Ovary (tissue), 9 donors: ENCODE results near the gene FAM110A. TPM values are rescaled to one million over a fixed set of nuclear protein-coding genes. Genes with fewer than 3 reads are reported as not detected.
"Not testable (repeated sequence)": the region's sequence is repeated elsewhere in the genome, so short reads cannot be mapped to it uniquely, and the experiment has no call there.

Experiments used
- DNase-seq, 5 donors: peaks; one replicate each; pipeline ENCODE4 v3.0.0-alpha.2; 2019 to 2020
- H3K27ac ChIP-seq, 2 donors: fragments of 200-600 bp; one replicate each; pipeline versions ENCODE4 v1.5.1 to v1.8.0; 2019 to 2022
- H3K27me3 ChIP-seq: fragments of 200-600 bp; one replicate; pipeline ENCODE4 v1.8.0; 2022
- H3K36me3 ChIP-seq: fragments of 200-600 bp; sonication (generic); one replicate; pipeline ENCODE4 v1.5.1; 2019
- H3K4me1 ChIP-seq: one replicate; pipeline ENCODE4 v1.8.1; 2013; ENCODE audit warnings: mild to moderate bottlenecking, moderate library complexity; ENCODE audit not compliant: insufficient read depth
- H3K4me3 ChIP-seq: fragments of 200-600 bp; sonication (generic); one replicate; pipeline ENCODE4 v1.5.1; 2017
- H3K9me3 ChIP-seq, 2 donors: fragments of 200-600 bp in 1 of 2; sonication (generic) in 1 of 2; one replicate each; pipeline versions ENCODE4 v1.5.1 to v1.8.1; 2013 to 2019; ENCODE audit warnings: mild to moderate bottlenecking in 1 of 2, moderate library complexity in 1 of 2
- EP300 ChIP-seq: sonication (generic); formaldehyde crosslinking; IDR thresholded peaks from one replicate; pipeline ENCODE4 v1.6.1; 2017; ENCODE audit warnings: antibody characterized with exemption
- POLR2A ChIP-seq: fragments of 450-650 bp; IDR thresholded peaks from one replicate; pipeline ENCODE4 v1.6.1; 2017; ENCODE audit warnings: antibody characterized with exemption, mild to moderate bottlenecking, moderate library complexity
- WGBS, 3 donors: extraction: QIAGEN DNeasy Blood & Tissue Kit in 1 of 3; methylation state at CpG; one replicate each; pipeline versions ENCODE4 v1.1.5 to v1.1.7; 2013 to 2017; 5-methylcytosine and 5-hydroxymethylcytosine counted together
- intact Hi-C, 4 donors: fragments of 100-400 bp; cut with DNase I; formaldehyde crosslinking; loops; one replicate each; pipeline versions ENCODE4 v1.11.0 to v1.15.1; 2022 to 2023
- polyA plus RNA-seq, 2 donors: library from polyadenylated mRNA; stranded (reverse); fragments of 200-250 nt in 1 of 2; fragments of 350-450 nt in 1 of 2; fragmentation: Illumina TruSeq in 1 of 2; extraction: RNeasy Lipid Tissue Mini Kit (QIAGEN cat#74804) in 1 of 2; gene quantifications; one replicate each; pipeline ENCODE4 v1.2.3, GENCODE V29; 2013 to 2014
- total RNA-seq, 7 donors: library from RNA; depleted of rRNA in 2 of 7; stranded (reverse); fragments of >200 nt in 2 of 7; fragmentation: NEBNext Ultra II Directional in 3 of 7; extraction: Animal tissue kit (Norgen Biotek cat#: 25700) in 3 of 7; gene quantifications; one replicate each; pipeline versions ENCODE4 v1.1.0 to v1.2.4, GENCODE V29; 2016 to 2023
- TF ChIP-seq, protein P1 (sequence below), 3 donors: fragments of 450-650 bp in 2 of 3; fragments of 200-600 bp in 1 of 3; IDR thresholded peaks; one replicate each; pipeline versions ENCODE4 v1.5.1 to v1.8.0; 2016 to 2022; ENCODE audit warnings: antibody characterized with exemption in 3 of 3, mild to moderate bottlenecking in 1 of 3
- donor health status: DM: no; HTN: no; CAD: no; lungs with moderate emphysema.
- donor health status: DM: no; HTN: no; CAD: no.
- donor health status: Bipolar disorder and iron deficiency.
- donor health status: DM: yes; HTN: yes; CAD: no.
- donor health status: DM: no; HTN: no; CAD: no.
- donor health status: DM: yes; HTN: yes; CAD: no.

Gene FAM110A
- total and polyA plus RNA-seq, 9 donors: 2.1 to 6.6 (median 2.9) TPM

DNA sequence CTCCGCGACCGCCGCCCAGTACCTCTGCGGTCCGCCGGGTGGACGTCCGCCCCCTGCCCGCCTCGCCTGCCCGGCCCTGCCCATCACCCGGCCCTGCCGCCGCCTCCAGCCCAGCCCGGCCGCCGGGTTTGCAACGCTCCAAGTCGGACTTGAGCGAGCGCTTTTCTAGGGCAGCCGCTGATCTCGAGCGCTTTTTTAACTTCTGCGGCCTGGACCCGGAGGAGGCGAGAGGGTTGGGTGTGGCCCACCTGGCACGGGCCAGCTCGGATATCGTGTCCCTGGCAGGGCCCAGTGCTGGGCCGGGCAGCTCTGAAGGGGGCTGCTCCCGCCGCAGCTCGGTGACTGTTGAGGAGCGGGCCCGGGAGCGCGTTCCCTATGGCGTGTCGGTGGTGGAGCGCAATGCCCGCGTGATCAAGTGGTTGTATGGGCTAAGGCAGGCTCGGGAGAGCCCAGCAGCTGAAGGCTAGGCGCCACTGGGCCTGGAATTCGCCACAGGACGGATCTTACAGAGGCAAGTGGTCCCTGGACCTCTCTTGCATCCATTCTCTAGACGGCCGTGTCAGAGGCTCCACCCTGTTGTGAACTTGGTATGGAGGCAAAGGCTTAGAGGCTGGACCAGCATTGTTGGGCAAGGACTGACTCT, 11.8 kb downstream of the FAM110A start:
- no peaks in the 10 kb centered on the region for H3K27me3 ChIP-seq
- TF ChIP-seq EP300: no peak
- no peak for TF ChIP-seq POLR2A
- H3K4me3 ChIP-seq: no peak overlapping the region
- intact Hi-C loops: no loop called here
- H3K27ac ChIP-seq: no peak overlapping the region
- H3K9me3 ChIP-seq: no peaks in the 10 kb centered on the region
- no peak for DNase-seq
- 70 to 78% (median 71%) methylated on average over 32 to 50 of the region's 50 CpGs for WGBS, 3 donors
- H3K36me3 ChIP-seq: no peaks in the 10 kb centered on the region
- peaks cover 5% of the 10 kb centered on the region for H3K4me1 ChIP-seq

DNA sequence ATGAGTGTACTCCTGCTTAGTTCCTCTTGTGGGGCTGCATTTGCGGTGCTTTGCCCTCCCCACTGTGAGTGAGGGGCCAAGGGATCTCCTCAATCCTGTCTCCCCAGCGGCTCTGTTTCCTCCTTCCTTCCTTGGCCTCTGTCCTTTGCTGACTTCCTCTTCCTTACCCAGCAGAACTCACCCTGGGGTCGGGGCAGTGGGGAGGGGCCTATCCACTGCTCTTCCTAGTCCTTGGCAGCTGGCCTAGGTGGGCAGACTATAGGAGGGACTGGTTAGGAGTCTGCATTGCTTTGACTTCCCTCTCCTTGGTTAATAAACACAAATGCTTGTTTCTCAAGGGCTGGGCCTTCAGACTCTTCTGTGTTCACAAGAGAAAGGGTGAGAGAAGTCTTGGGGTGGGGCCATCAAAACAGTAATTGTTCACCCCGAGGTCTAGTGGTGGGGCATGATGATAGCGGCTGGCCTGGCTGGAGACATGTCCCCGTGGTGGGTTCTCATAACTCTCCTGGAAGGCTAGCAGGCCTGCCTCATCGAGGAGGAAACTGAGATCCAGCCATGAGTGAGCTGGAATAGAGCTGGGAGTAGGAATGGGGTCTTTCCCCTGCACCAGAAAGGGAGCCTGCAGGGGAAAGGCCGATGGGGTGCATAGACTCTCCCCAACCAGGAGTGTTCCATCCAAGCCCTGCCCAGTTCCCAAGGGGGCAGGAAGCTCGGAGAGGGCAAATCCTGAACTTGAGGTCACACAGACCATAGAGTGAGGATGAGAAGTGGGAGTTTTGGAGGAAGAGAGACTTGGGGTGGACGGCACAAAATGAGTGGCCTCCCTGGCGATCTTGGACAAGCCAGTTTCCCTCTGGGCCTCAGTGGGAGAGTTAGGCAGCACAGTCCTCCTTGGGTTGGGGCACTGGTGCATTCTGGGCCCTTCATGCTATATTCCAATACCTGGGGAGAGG, 12.7 kb downstream of the FAM110A start:
- Histone ChIP-seq H3K27me3 (no peaks in the 10 kb centered on the region), H3K27ac (no peak overlapping the region), H3K4me3 (no peak overlapping the region), H3K4me1 (peaks cover 4% of the 10 kb centered on the region), H3K9me3 (no peaks in the 10 kb centered on the region), H3K36me3 (no peaks in the 10 kb centered on the region)
- TF ChIP-seq, protein P1, sequence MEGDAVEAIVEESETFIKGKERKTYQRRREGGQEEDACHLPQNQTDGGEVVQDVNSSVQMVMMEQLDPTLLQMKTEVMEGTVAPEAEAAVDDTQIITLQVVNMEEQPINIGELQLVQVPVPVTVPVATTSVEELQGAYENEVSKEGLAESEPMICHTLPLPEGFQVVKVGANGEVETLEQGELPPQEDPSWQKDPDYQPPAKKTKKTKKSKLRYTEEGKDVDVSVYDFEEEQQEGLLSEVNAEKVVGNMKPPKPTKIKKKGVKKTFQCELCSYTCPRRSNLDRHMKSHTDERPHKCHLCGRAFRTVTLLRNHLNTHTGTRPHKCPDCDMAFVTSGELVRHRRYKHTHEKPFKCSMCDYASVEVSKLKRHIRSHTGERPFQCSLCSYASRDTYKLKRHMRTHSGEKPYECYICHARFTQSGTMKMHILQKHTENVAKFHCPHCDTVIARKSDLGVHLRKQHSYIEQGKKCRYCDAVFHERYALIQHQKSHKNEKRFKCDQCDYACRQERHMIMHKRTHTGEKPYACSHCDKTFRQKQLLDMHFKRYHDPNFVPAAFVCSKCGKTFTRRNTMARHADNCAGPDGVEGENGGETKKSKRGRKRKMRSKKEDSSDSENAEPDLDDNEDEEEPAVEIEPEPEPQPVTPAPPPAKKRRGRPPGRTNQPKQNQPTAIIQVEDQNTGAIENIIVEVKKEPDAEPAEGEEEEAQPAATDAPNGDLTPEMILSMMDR (IDR thresholded peaks at IDR 0.05): no peak
- no peak for TF ChIP-seq EP300
- no peak for TF ChIP-seq POLR2A
- intact Hi-C loops: no loop called here
- WGBS, 3 donors: 77 to 80% (median 79%) methylated on average over 11 of the region's 11 CpGs
- DNase-seq: no peak

DNA sequence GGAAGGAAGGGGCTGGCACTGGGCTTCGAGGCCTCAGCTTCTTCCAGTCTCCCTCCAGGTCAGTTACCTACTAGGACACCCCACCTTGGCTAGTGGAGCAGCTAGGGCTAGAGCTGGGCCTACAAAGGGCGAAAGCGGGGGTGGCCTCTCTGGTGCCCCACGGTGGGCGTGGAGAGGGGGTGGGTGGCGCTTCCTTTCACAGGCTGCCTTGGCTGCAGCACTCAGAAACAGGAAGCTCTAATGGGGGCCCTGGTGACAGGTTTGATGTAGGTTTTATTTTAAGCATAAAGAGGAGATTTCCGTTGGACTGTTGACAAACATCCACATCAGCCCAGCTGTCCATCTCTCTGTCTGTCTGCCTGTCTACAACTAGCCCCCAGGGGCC, 13.4 kb downstream of the FAM110A start:
- H3K4me3 ChIP-seq: no peak overlapping the region
- no peaks in the 10 kb centered on the region for H3K9me3 ChIP-seq
- WGBS, 3 donors: 81 to 88% (median 82%) methylated on average over 7 of the region's 7 CpGs
- H3K4me1 ChIP-seq: peaks cover 4% of the 10 kb centered on the region
- TF ChIP-seq, protein P1 (IDR thresholded peaks at IDR 0.05): no peak
- TF ChIP-seq EP300 (no peak), POLR2A (no peak)
- no peak for DNase-seq
- no peaks in the 10 kb centered on the region for H3K27me3 ChIP-seq
- intact Hi-C loops: no loop called here
- H3K27ac ChIP-seq: no peak overlapping the region
- no peaks in the 10 kb centered on the region for H3K36me3 ChIP-seq

DNA sequence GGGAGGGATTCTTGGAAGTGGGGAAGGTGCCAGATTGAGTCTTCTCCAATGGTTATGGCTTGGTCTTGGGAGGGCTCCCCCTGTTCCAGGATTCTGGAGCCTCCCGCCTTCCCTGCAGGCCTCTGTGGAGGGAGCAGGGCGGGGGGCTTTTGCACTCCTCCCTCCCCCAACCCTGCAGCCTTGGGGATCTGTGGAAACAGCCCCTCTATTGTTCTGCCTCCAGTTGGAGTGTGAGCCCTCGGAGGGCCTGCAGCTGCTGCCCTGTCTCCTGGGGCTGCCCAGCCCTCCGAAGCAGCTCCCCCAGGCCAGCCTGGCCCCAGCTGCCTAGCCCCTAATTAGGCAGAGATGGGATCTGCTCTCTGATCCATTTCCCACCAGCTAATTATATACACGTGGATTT, 14.7 kb downstream of the FAM110A start:
- H3K36me3 ChIP-seq: no peaks in the 10 kb centered on the region
- peaks cover 4% of the 10 kb centered on the region for H3K4me1 ChIP-seq
- WGBS, 3 donors: 85 to 96% (median 87%) methylated on average over 5 of the region's 5 CpGs
- H3K4me3 ChIP-seq: no peak overlapping the region
- no peak overlapping the region for H3K27ac ChIP-seq
- intact Hi-C loops: no loop called here
- DNase-seq: no peak
- no peaks in the 10 kb centered on the region for H3K9me3 ChIP-seq
- no peaks in the 10 kb centered on the region for H3K27me3 ChIP-seq
- TF ChIP-seq, protein P1 (IDR thresholded peaks at IDR 0.05): no peak
- TF ChIP-seq EP300: no peak

DNA sequence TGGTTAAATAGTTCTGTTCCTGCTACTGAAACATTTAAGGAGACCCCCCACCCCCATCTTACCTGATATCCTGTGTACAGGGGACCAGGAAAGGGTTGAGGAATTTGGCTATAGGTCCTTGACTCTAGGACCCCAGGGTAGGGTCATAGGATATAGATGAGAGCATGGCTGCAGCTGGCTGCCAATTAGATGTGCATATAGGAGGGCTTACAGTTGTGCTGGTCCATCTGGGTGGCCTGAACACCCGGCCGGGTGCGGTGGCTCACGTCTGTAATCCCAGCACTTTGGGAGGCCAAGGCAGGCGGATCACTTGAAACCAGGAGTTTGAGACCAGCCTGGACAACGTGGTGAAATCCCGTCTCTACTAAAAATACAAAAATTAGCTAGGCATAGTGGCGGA, 15.2 kb downstream of the FAM110A start:
- H3K27me3 ChIP-seq, H3K4me1 ChIP-seq, H3K9me3 ChIP-seq, intact Hi-C loops, H3K36me3 ChIP-seq, H3K4me3 ChIP-seq, DNase-seq, H3K27ac ChIP-seq: not testable (repeated sequence)
- 87 to 91% (median 90%) methylated on average over 8 of the region's 8 CpGs for WGBS, 3 donors
